Thyroid gland (tissue), 4 donors: Measurements from ENCODE around the gene NYNRIN.

ENCODE experiments used
- POLR2A ChIP-seq, 2 donors: fragments of 450-650 bp; IDR thresholded peaks; one replicate each; pipeline ENCODE4 v1.6.1; 2017; ENCODE audit warnings: antibody characterized with exemption in 2 of 2, mild to moderate bottlenecking in 2 of 2, moderate library complexity in 1 of 2
- TF ChIP-seq, protein P1 (sequence below), 6 experiments: fragments of 200-600 bp in 3 of 6; fragments of 450-650 bp in 3 of 6; sonication (generic) in 3 of 6; IDR thresholded peaks; one replicate each; pipeline ENCODE4 v1.5.1; 2016 to 2019; ENCODE audit warnings: antibody characterized with exemption in 6 of 6, mild to moderate bottlenecking in 2 of 6, inconsistent platforms in 1 of 6, moderate library complexity in 1 of 6

DNA sequence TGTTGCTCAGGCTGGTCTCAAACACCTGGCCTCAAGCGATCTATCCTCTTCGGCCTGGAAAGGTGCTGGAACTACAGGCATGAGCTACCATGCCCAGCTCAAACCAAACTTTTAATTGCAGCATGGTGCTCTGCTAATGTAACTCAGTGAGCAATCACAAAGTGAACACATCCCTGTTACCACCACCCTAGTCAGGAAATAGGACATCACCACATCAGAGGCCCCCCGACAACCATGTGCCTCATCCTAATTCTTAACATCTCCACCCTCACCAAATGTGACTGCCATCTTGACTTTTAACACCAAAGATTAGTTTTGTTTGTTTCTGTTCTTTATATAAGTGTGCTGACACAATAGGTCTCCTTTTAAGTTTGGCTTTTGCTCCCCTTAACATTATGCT lies 66.6 kb downstream of the NYNRIN start:
- TF ChIP-seq, protein P1, sequence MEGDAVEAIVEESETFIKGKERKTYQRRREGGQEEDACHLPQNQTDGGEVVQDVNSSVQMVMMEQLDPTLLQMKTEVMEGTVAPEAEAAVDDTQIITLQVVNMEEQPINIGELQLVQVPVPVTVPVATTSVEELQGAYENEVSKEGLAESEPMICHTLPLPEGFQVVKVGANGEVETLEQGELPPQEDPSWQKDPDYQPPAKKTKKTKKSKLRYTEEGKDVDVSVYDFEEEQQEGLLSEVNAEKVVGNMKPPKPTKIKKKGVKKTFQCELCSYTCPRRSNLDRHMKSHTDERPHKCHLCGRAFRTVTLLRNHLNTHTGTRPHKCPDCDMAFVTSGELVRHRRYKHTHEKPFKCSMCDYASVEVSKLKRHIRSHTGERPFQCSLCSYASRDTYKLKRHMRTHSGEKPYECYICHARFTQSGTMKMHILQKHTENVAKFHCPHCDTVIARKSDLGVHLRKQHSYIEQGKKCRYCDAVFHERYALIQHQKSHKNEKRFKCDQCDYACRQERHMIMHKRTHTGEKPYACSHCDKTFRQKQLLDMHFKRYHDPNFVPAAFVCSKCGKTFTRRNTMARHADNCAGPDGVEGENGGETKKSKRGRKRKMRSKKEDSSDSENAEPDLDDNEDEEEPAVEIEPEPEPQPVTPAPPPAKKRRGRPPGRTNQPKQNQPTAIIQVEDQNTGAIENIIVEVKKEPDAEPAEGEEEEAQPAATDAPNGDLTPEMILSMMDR (IDR thresholded peaks at IDR 0.05) = no peak
- TF ChIP-seq POLR2A (IDR thresholded peaks at IDR 0.05) = no peak
